Pancreas (tissue), 10 donors: ENCODE data around the gene LDHAL6B. TPM values are rescaled to one million over a fixed set of nuclear protein-coding genes. Genes with fewer than 3 reads are reported as not detected.
A peak's percentile ranks its signal among the peaks of the same experiment; 100 is the strongest.

Experiments used
- ATAC-seq, 4 donors: fragments of 200-7000 bp; cut with Tn5 transposase; one replicate each; pipeline versions ENCODE4 v1.8.0 to v1.9.1; 2020; ENCODE audit warnings: mild to moderate bottlenecking in 4 of 4, moderate library complexity in 4 of 4
- DNase-seq, 6 donors: peaks; one replicate each; pipeline ENCODE4 v3.0.0-alpha.2; 2020
- FAIRE-seq: peaks from 2 replicates; lab custom pipeline; 2012; peaks lifted over from hg19 to GRCh38; lab: Jason Lieb, UNC
- H3K27ac ChIP-seq, 4 donors: fragments of 200-600 bp; sonication (generic); 1 replicate in 3 of 4; 2 replicates in 1 of 4; pipeline versions ENCODE4 v1.5.0 to v1.8.0; 2020
- H3K27me3 ChIP-seq, 4 donors: fragments of 200-600 bp; one replicate each; pipeline ENCODE4 v1.8.0; 2021
- H3K36me3 ChIP-seq, 3 donors: fragments of 200-600 bp; sonication (generic) in 1 of 3; one replicate each; pipeline versions ENCODE4 v1.5.0 to v1.8.0; 2020 to 2021
- H3K4me1 ChIP-seq, 3 donors: fragments of 200-600 bp; one replicate each; pipeline ENCODE4 v1.8.0; 2021
- H3K4me3 ChIP-seq, 4 donors: fragments of 200-600 bp; sonication (generic) in 2 of 4; one replicate each; pipeline versions ENCODE4 v1.5.0 to v1.8.0; 2020 to 2021
- H3K9me3 ChIP-seq, 4 donors: fragments of 200-600 bp; one replicate each; pipeline ENCODE4 v1.8.0; 2021
- WGBS, 2 donors: extraction: QIAGEN DNeasy Blood & Tissue Kit; methylation state at CpG; one replicate each; pipeline ENCODE4 v1.1.7; 2013; 5-methylcytosine and 5-hydroxymethylcytosine counted together
- intact Hi-C, 3 donors: fragments of 100-400 bp; cut with DNase I; formaldehyde crosslinking; loops; one replicate each; pipeline versions ENCODE4 v1.11.1 to v1.14.2; 2022
- polyA plus RNA-seq, 2 donors: library from polyadenylated mRNA; stranded (reverse); fragments of 200-250 nt; gene quantifications; one replicate each; pipeline ENCODE4 v1.2.3, GENCODE V29; 2013
- total RNA-seq, 6 donors: library from RNA; stranded (reverse); fragmentation: NEBNext Ultra II Directional in 4 of 6; extraction: Animal tissue kit (Norgen Biotek cat#: 25700) in 4 of 6; gene quantifications; one replicate each; pipeline versions ENCODE4 v1.2.1 to v1.2.4, GENCODE V29; 2021 to 2023
- TF ChIP-seq, protein P1 (sequence below), 4 donors: fragments of 200-600 bp; sonication (generic) in 3 of 4; IDR thresholded peaks; one replicate each; pipeline versions ENCODE4 v1.5.0 to v1.8.0; 2021; ENCODE audit warnings: antibody characterized with exemption in 4 of 4
- donor health status: healthy with polysubstance abuse.
- donor health status: DM: no; HTN: no; CAD: no; lungs with moderate emphysema.
- donor health status: DM: no; HTN: no; CAD: no.
- donor health status: control.
- donor health status: control.
- donor health status: Bipolar disorder and iron deficiency.
- donor health status: DM: yes; HTN: yes; CAD: no.
- donor health status: DM: no; HTN: no; CAD: no.
- donor health status: DM: no; HTN: no; CAD: no.
- donor health status: DM: yes; HTN: yes; CAD: no.

The LDHAL6B gene
- total and polyA plus RNA-seq, 8 donors = not detected

GRCh38 chr15:59247364-59247763, 40.7 kb downstream of the LDHAL6B start:
- Histone ChIP-seq H3K27me3 (no peaks in the 10 kb centered on the region), H3K4me3 (no peak overlapping the region), H3K4me1 (peaks cover 0 to 6% (median 0%) of the 10 kb centered on the region in 3 donors), H3K9me3 (no peaks in the 10 kb centered on the region), H3K36me3 (no peaks in the 10 kb centered on the region), H3K27ac (no peak overlapping the region)
- FAIRE-seq (no peak), DNase-seq (peak in 3 of 6 donors; percentile 23 to 56 (median 30)), ATAC-seq (peak; percentile 76 to 91 (median 86))
- TF ChIP-seq, protein P1, sequence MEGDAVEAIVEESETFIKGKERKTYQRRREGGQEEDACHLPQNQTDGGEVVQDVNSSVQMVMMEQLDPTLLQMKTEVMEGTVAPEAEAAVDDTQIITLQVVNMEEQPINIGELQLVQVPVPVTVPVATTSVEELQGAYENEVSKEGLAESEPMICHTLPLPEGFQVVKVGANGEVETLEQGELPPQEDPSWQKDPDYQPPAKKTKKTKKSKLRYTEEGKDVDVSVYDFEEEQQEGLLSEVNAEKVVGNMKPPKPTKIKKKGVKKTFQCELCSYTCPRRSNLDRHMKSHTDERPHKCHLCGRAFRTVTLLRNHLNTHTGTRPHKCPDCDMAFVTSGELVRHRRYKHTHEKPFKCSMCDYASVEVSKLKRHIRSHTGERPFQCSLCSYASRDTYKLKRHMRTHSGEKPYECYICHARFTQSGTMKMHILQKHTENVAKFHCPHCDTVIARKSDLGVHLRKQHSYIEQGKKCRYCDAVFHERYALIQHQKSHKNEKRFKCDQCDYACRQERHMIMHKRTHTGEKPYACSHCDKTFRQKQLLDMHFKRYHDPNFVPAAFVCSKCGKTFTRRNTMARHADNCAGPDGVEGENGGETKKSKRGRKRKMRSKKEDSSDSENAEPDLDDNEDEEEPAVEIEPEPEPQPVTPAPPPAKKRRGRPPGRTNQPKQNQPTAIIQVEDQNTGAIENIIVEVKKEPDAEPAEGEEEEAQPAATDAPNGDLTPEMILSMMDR (IDR thresholded peaks at IDR 0.05) = peak; percentile 20 to 41 (median 32)
- WGBS, 2 donors = 3 to 24% methylated on average over 2 of the region's 2 CpGs
- intact Hi-C loops = loop anchor here in 2 of 3 donors (10.0 kb wide), 1 partner anchor 247 kb away; no protein-coding TSS in a partner anchor

DNA sequence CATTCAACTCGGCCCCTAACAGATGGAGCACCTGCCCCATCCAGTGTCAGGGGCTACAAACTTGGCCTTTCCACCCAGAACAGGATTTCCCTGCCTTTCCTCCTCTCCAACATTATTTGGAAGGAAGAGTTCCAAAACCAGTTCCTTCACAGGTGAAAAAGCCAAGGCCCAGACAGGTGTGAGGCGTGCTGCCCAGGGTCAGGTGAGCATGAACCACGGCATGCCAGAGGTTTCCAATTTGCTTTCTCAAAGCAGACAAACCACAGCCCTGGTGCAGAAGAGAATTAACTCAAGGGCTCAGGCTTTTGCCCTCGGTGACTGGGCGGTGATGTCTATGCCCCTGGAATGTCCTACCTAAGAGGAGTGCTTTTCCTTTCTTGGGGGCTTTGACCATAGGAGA, 43.2 kb downstream of the LDHAL6B start:
- 76 to 83% methylated on average over 5 of the region's 5 CpGs for WGBS, 2 donors
- Histone ChIP-seq H3K4me3 (no peak overlapping the region), H3K27ac (no peak overlapping the region), H3K4me1 (peaks cover 0 to 6% (median 0%) of the 10 kb centered on the region in 3 donors), H3K9me3 (no peaks in the 10 kb centered on the region), H3K36me3 (no peaks in the 10 kb centered on the region), H3K27me3 (no peaks in the 10 kb centered on the region)
- TF ChIP-seq, protein P1 (IDR thresholded peaks at IDR 0.05) = no peak
- FAIRE-seq (no peak), ATAC-seq (no peak), DNase-seq (no peak)
- intact Hi-C loops = loop anchor here in 2 of 3 donors (10.0 kb wide), 1 partner anchor 245 kb away; no protein-coding TSS in a partner anchor

GRCh38 chr15:59250249-59250648, 43.6 kb downstream of the LDHAL6B start:
- Histone ChIP-seq H3K36me3 (no peaks in the 10 kb centered on the region), H3K27me3 (no peaks in the 10 kb centered on the region), H3K9me3 (no peaks in the 10 kb centered on the region), H3K4me3 (no peak overlapping the region), H3K4me1 (peaks cover 0 to 6% (median 0%) of the 10 kb centered on the region in 3 donors), H3K27ac (no peak overlapping the region)
- intact Hi-C loops = no loop called here
- WGBS, 2 donors = 92 to 94% methylated on average over 13 of the region's 13 CpGs
- DNase-seq (no peak), FAIRE-seq (no peak), ATAC-seq (no peak)
- TF ChIP-seq, protein P1 (IDR thresholded peaks at IDR 0.05) = no peak

DNA sequence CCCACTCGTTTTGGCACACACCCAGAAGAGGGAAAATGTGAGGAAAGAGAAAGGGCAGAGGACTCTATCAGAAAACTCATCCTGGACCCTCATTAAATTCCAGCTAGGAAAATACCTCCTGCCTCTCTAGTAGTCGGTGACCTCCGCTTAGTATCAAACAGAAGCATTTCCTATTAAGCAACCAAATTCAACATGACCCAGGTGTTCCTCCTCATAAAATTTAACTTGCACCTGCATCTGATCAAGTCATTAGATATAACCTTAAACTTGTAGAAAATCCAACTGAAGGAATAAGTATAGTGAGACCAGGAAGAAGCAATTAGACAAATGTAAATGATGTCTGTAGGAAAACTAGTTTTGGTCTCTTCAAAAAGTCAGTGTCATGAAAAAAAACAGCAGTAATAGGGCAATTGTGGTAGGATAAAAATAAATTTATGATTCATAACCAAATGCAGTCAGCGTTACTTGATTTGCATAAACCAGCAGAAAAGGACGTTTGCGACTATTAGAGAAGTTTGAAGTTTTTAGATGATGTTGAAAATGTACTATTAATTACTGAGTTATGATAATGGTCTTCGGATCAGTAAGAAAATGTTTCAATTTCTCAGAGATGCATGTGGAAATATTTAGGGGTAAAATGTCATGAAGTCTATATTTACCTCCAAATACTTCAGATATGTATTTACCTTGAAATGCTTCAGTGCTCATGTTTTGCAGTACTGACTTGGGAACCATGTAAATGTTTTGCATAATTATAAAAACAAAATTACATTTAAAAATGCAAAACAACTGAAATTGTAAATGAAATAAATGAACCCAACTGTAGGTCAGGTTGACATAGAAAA, 44.6 kb downstream of the LDHAL6B start:
- H3K27ac ChIP-seq = no peak overlapping the region
- no peaks in the 10 kb centered on the region for H3K9me3 ChIP-seq
- 74 to 82% methylated on average over 7 of the region's 7 CpGs for WGBS, 2 donors
- no peak overlapping the region for H3K4me3 ChIP-seq
- DNase-seq (no peak), FAIRE-seq (no peak), ATAC-seq (no peak)
- peaks cover 0 to 13% (median 0%) of the 10 kb centered on the region in 3 donors for H3K4me1 ChIP-seq
- no peaks in the 10 kb centered on the region for H3K27me3 ChIP-seq
- intact Hi-C loops = no loop called here
- TF ChIP-seq, protein P1 (IDR thresholded peaks at IDR 0.05) = no peak
- H3K36me3 ChIP-seq = no peaks in the 10 kb centered on the region

- DNase-seq (no peak), FAIRE-seq (no peak), ATAC-seq (no peak)
- Histone ChIP-seq H3K36me3 (no peaks in the 10 kb centered on the region), H3K27ac (no peak overlapping the region), H3K4me1 (peaks cover 0 to 13% (median 0%) of the 10 kb centered on the region in 3 donors), H3K9me3 (no peaks in the 10 kb centered on the region), H3K4me3 (no peak overlapping the region), H3K27me3 (no peaks in the 10 kb centered on the region)
- TF ChIP-seq, protein P1 (IDR thresholded peaks at IDR 0.05) = no peak
- intact Hi-C loops = no loop called here
- 95% methylated on average over 5 of the region's 5 CpGs for WGBS, 2 donors
These were observed 45.5 kb downstream of the LDHAL6B start for GRCh38 chr15:59252137-59252536.
